GM19438 (cell line): Measurements from ENCODE around the gene ACER3.
"Not testable (repeated sequence)": the region's sequence is repeated elsewhere in the genome, so short reads cannot be mapped to it uniquely, and the experiment has no call there.

Source experiments
- ATAC-seq: cut with Tn5 transposase; IDR thresholded peaks from one replicate; pipeline ENCODE4 v1.9.1; 2021; ENCODE audit warnings: low read depth; ENCODE audit not compliant: unreplicated experiment

ACER3 gene

GRCh38 chr11:76835928-76836612 is 24.6 kb upstream of the ACER3 start:
- ATAC-seq, result no peak

GRCh38 chr11:76836613-76837291 is 24.0 kb upstream of the ACER3 start:
- ATAC-seq, result no peak

- ATAC-seq, result no peak
These were observed 22.7 kb upstream of the ACER3 start for GRCh38 chr11:76837696-76838677.

- no peak for ATAC-seq
These were observed 22.0 kb upstream of the ACER3 start for GRCh38 chr11:76838678-76839068.

GRCh38 chr11:76839311-76839710 is 21.4 kb upstream of the ACER3 start:
- ATAC-seq, result no peak

- ATAC-seq, result no peak
These were observed 18.7 kb upstream of the ACER3 start for GRCh38 chr11:76841923-76842452.

GRCh38 chr11:76843907-76844306 is 16.8 kb upstream of the ACER3 start:
- no peak for ATAC-seq

- no peak for ATAC-seq
These were observed 16.2 kb upstream of the ACER3 start for GRCh38 chr11:76844511-76844910.

GRCh38 chr11:76845069-76845468 is 15.6 kb upstream of the ACER3 start:
- ATAC-seq, result no peak

- ATAC-seq, result no peak
These were observed 14.3 kb upstream of the ACER3 start for GRCh38 chr11:76846441-76846840.

GRCh38 chr11:76849376-76849775 is 11.3 kb upstream of the ACER3 start:
- no peak for ATAC-seq

- no peak for ATAC-seq
These were observed 10.6 kb upstream of the ACER3 start for GRCh38 chr11:76850130-76850529.

- ATAC-seq, result no peak
These were observed 9.9 kb upstream of the ACER3 start for GRCh38 chr11:76850815-76851214.

GRCh38 chr11:76854709-76855108 is 6.0 kb upstream of the ACER3 start:
- no peak for ATAC-seq

- not testable (repeated sequence) for ATAC-seq
These were observed 5.0 kb upstream of the ACER3 start for GRCh38 chr11:76855670-76856069.

GRCh38 chr11:76856106-76856505 is 4.6 kb upstream of the ACER3 start:
- ATAC-seq, result no peak

- ATAC-seq, result no peak
These were observed 4.1 kb upstream of the ACER3 start for GRCh38 chr11:76856571-76856970.

- ATAC-seq, result no peak
These were observed 2.8 kb upstream of the ACER3 start for GRCh38 chr11:76857781-76858410.

- ATAC-seq, result no peak
These were observed 950 bp upstream of the ACER3 start for GRCh38 chr11:76859708-76860227.

GRCh38 chr11:76861490-76861953 is 804 bp downstream of the ACER3 start:
- ATAC-seq, result no peak
